Measurements from ENCODE around the gene NXNL2. TPM values are rescaled to one million over a fixed set of nuclear protein-coding genes. Genes with fewer than 3 reads are reported as not detected.

Gene NXNL2
- total RNA-seq, 3 donors from 2014 or later: 10.5 to 14.5 TPM; not detected in 1

DNA sequence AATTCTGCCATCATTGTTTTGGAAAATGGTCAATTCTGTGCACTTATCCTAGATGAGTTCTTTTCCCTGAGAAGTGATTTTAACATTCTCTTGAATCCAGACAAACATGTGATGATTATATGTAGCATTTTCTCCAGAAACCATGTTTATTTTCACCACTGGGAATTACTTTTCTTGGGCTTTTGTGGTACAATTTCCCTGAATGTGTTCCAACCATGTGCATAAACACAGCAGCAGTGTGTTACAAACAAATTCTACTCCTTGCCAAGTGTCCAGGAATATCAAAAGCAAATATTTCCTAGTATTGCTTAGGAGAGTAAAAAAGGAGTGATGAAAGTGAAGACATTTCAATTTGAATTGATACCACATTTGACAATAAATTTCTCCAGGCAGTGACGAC, 50.4 kb downstream of the NXNL2 start:
- no peak for DNase-seq (ENCODE audit: low spot score in 2 of 2)
- Histone ChIP-seq H3K27ac (no peak overlapping the region), H3K27me3 (no peaks in the 10 kb centered on the region), H3K36me3 (no peaks in the 10 kb centered on the region), H3K4me3 (no peak overlapping the region), H3K9me3 (no peaks in the 10 kb centered on the region), H3K4me1 (no peaks in the 10 kb centered on the region)
- intact Hi-C loops (cut with DNase I; ENCODE audit: low total_unique reads): no loop called here
- TF ChIP-seq, protein P1, sequence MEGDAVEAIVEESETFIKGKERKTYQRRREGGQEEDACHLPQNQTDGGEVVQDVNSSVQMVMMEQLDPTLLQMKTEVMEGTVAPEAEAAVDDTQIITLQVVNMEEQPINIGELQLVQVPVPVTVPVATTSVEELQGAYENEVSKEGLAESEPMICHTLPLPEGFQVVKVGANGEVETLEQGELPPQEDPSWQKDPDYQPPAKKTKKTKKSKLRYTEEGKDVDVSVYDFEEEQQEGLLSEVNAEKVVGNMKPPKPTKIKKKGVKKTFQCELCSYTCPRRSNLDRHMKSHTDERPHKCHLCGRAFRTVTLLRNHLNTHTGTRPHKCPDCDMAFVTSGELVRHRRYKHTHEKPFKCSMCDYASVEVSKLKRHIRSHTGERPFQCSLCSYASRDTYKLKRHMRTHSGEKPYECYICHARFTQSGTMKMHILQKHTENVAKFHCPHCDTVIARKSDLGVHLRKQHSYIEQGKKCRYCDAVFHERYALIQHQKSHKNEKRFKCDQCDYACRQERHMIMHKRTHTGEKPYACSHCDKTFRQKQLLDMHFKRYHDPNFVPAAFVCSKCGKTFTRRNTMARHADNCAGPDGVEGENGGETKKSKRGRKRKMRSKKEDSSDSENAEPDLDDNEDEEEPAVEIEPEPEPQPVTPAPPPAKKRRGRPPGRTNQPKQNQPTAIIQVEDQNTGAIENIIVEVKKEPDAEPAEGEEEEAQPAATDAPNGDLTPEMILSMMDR (IDR thresholded peaks at IDR 0.05): no peak
- no peak for TF ChIP-seq POLR2AphosphoS5 (IDR thresholded peaks at IDR 0.05)
- no peak for TF ChIP-seq POLR2A (IDR thresholded peaks at IDR 0.05)

DNA sequence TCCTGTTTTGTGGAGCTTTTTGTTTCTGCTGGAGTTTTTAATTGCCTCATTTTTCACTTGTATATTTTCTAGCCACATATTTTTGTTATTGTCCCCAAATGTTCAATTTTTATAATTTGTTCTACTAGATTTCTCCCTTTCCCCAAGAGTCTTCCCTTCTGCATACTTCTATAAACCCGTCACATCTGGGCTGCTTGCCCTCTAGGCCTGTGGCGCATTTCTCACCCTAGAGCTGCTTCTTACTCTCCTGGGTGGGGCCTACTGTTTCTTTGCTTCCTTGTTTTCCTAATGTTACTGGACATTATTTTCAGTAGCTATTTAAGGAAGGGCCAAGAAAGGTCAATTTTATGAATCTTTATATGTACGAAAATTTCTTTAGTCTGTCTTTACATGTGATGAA, 51.5 kb downstream of the NXNL2 start:
- TF ChIP-seq, protein P1 (IDR thresholded peaks at IDR 0.05): no peak
- TF ChIP-seq POLR2AphosphoS5 (IDR thresholded peaks at IDR 0.05) (no peak), POLR2A (IDR thresholded peaks at IDR 0.05) (no peak)
- H3K36me3 ChIP-seq: no peaks in the 10 kb centered on the region
- intact Hi-C loops (cut with DNase I; ENCODE audit: low total_unique reads): no loop called here
- no peak overlapping the region for H3K27ac ChIP-seq
- DNase-seq (ENCODE audit: low spot score in 2 of 2): no peak
- no peaks in the 10 kb centered on the region for H3K27me3 ChIP-seq
- no peaks in the 10 kb centered on the region for H3K4me1 ChIP-seq
- no peak overlapping the region for H3K4me3 ChIP-seq
- H3K9me3 ChIP-seq: no peaks in the 10 kb centered on the region

DNA sequence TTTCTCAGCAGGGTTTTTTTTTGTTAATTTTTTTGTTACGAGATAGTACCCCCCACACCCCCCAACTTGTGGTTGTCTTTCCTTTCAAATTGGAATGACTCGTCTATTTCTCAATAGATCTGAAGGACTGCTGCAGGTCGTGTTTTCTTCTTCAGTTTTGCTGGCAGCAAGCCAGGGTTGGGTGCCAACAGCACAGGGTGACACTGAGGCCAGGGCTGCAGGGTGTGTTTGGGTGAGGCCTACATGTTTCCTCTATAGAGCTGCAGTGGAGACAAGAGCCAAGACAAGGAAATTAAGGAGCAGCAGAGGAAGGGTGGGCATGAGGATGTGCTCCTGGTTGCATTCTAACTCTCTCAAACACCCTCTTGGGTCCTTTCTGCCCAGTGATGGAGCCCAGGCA, 52.2 kb downstream of the NXNL2 start:
- H3K36me3 ChIP-seq: no peaks in the 10 kb centered on the region
- no peaks in the 10 kb centered on the region for H3K27me3 ChIP-seq
- DNase-seq (ENCODE audit: low spot score in 2 of 2): peak in 1 of 2 donors; percentile 25
- H3K9me3 ChIP-seq: no peaks in the 10 kb centered on the region
- intact Hi-C loops (cut with DNase I; ENCODE audit: low total_unique reads): no loop called here
- H3K4me1 ChIP-seq: no peaks in the 10 kb centered on the region
- no peak overlapping the region for H3K27ac ChIP-seq
- no peak overlapping the region for H3K4me3 ChIP-seq
- TF ChIP-seq, protein P1 (IDR thresholded peaks at IDR 0.05): no peak
- TF ChIP-seq POLR2A (IDR thresholded peaks at IDR 0.05) (no peak), POLR2AphosphoS5 (IDR thresholded peaks at IDR 0.05) (no peak)

DNA sequence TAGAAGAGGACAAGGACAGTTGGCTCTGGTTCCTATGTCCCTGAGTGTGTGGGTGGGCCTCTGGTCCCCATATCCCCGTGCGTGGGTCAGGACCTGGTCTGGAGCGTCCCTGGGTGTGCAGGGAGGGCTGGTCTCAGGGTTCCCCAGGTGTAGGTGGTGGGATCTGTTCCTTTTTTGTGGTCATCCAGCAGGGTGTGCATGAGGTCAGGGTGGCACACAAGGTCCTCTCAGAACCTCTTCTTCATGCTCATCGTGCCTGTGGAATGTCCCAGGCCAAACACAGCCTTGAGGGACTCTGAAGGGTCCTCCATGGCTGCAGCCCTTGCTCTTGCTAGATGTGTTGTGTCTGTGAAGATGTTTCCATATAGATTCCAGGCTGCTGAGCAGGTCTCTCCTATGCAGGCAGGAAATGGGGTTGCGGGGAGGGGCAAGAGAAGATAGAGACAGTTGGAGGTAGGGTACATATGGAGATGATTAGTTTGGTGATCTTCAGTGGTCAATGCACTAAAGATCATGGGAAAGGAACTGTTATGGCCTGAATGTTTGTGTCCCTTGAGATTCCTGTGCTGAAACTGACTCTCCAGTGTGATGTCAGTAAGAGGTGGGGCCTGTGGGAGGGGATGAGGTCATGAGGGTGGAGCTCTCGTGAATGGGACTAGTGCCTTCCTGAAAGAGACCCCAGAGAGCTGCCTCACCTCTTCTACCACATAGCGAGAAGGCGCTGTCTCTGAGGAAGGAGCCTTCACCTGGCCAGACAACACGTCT, 53.1 kb downstream of the NXNL2 start:
- Histone ChIP-seq H3K4me1 (no peaks in the 10 kb centered on the region), H3K36me3 (no peaks in the 10 kb centered on the region), H3K27me3 (no peaks in the 10 kb centered on the region), H3K9me3 (no peaks in the 10 kb centered on the region), H3K27ac (no peak overlapping the region), H3K4me3 (no peak overlapping the region)
- intact Hi-C loops (cut with DNase I; ENCODE audit: low total_unique reads): no loop called here
- TF ChIP-seq, protein P1 (IDR thresholded peaks at IDR 0.05): no peak
- TF ChIP-seq POLR2AphosphoS5 (IDR thresholded peaks at IDR 0.05) (no peak), POLR2A (IDR thresholded peaks at IDR 0.05) (no peak)
- no peak for DNase-seq (ENCODE audit: low spot score in 2 of 2)

DNA sequence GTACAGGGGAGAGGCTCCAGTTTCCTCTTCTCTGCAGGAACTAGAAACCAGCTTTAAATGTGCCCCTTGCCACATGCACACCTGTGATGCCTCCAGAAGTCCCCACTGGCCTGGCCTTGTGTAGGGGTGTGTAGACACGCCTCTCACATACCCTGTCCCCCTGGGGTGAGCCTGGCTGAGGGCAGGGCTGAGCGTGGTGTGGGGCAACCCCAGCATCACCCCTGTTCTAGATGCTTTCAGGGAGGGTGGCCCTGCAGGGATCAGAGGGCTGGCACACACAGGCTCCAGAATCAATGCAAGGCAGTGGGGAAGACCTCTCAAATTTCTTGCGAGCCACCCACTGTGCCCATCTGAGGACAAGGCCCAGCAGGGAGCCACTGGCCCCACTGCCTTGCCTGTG, 54.7 kb downstream of the NXNL2 start:
- Histone ChIP-seq H3K4me1 (no peaks in the 10 kb centered on the region), H3K9me3 (no peaks in the 10 kb centered on the region), H3K27ac (no peak overlapping the region), H3K36me3 (no peaks in the 10 kb centered on the region), H3K4me3 (no peak overlapping the region), H3K27me3 (no peaks in the 10 kb centered on the region)
- no peak for DNase-seq (ENCODE audit: low spot score in 2 of 2)
- intact Hi-C loops (cut with DNase I; ENCODE audit: low total_unique reads): loop anchor here (5.0 kb wide), 1 partner anchor 413 kb away; no protein-coding TSS in a partner anchor
- TF ChIP-seq, protein P1 (IDR thresholded peaks at IDR 0.05): no peak
- TF ChIP-seq POLR2A (IDR thresholded peaks at IDR 0.05): no peak
- TF ChIP-seq POLR2AphosphoS5 (IDR thresholded peaks at IDR 0.05): no peak

Data from breast epithelium (tissue), 4 donors.